ENCODE measurements around the gene RTF2. TPM values are rescaled to one million over a fixed set of nuclear protein-coding genes. Genes with fewer than 3 reads are reported as not detected.

Gene RTF2, protein sequence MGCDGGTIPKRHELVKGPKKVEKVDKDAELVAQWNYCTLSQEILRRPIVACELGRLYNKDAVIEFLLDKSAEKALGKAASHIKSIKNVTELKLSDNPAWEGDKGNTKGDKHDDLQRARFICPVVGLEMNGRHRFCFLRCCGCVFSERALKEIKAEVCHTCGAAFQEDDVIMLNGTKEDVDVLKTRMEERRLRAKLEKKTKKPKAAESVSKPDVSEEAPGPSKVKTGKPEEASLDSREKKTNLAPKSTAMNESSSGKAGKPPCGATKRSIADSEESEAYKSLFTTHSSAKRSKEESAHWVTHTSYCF
- total RNA-seq (2021) (86.7 and 99.1 TPM in 2 replicates), Bru-seq, nascent RNA (percentile 80 among the genes with signal in this experiment), BruChase-seq, experiment 1, labeled RNA remaining after a 2-hour chase (percentile 72 among the genes with signal in this experiment), BruChase-seq, experiment 2, labeled RNA remaining after a 6-hour chase (percentile 78 among the genes with signal in this experiment)
- long read RNA-seq, transcript RTF2-202 (9 exons, 2,212 nt) = major isoform, 238 of 263 reads
- long read RNA-seq, partial matches to known transcripts = 4 of 263 reads
- long read RNA-seq, other reads (novel, unspliced or antisense) = 14 of 263 reads

GRCh38 chr20:56468316-56469076 lies at the start of gene RTF2:
Gene RTF2, plus strand, starts transcription at chr20:56468627. Its CDS starts 71 bp downstream, at chr20:56468698.
- peak; percentile 95 for DNase-seq (ENCODE audit: low spot score)
- Histone ChIP-seq H3K4me3 (ENCODE audit: low read depth, low read length, poor library complexity, severe bottlenecking) (peak within 1 kb of the TSS; percentile 70), H3K4me1 (ENCODE audit: insufficient read depth, low read length, poor library complexity, severe bottlenecking) (peaks cover 12% of the 10 kb centered on the region), H3K9me3 (ENCODE audit: low read depth, low read length, poor library complexity, severe bottlenecking) (no peaks in the 10 kb centered on the region), H3K36me3 (ENCODE audit: insufficient read depth, low read length, poor library complexity, severe bottlenecking) (peaks cover 8% of the 10 kb centered on the region), H3K27me3 (replicated peaks; ENCODE audit: insufficient read depth, low read depth, low read length, poor library complexity) (no peaks in the 10 kb centered on the region), H3K27ac (ENCODE audit: low read depth, low read length, poor library complexity, severe bottlenecking) (peak within 1 kb of the TSS; percentile 70)
- POLR2A ChIA-PET (ENCODE audit: low non-redundant PET) = no interaction called here
- intact Hi-C loops (cut with micrococcal nuclease; ENCODE audit: unreplicated experiment) = loop anchor here (5.0 kb wide), 1 partner anchor 76 kb away; the partner anchor contains the start of genes AURKA and CSTF1
- TSS peak; percentile 72 for BruUV-seq (replicated peaks)
- TF ChIP-seq EZH2 (IDR thresholded peaks at IDR 0.05; ENCODE audit: borderline replicate concordance, low read depth, low read length, poor library complexity, severe bottlenecking) (no peak), CTCF (conservative IDR thresholded peaks at IDR 0.05; ENCODE audit: low read depth, low read length) (no peak)
- CTCF ChIA-PET = no interaction called here

DNA sequence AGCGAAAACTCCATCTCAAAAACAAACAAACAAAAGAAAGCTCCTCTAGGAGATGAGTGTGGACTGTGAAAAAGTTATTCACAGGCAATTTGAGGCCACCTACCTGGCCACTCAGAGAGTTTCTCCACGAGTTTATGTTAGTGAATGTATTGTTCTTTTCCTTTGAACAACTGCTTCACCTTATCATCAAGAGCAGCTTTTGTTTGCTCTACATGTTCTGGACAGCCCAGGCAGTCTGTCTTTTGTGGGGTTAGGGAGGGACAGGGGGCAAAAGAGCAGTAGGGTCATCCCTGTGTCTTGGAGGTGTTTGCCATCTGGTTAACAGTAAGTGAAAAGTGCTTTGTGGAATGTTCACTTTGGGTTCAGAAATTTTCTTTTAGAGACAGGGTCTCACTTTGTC lies 48.4 kb upstream of the RTF2 start:
- Histone ChIP-seq H3K9me3 (ENCODE audit: low read depth, low read length, poor library complexity, severe bottlenecking) (no peaks in the 10 kb centered on the region), H3K4me3 (ENCODE audit: low read depth, low read length, poor library complexity, severe bottlenecking) (no peak overlapping the region), H3K4me1 (ENCODE audit: insufficient read depth, low read length, poor library complexity, severe bottlenecking) (peaks cover 8% of the 10 kb centered on the region), H3K27me3 (replicated peaks; ENCODE audit: insufficient read depth, low read depth, low read length, poor library complexity) (no peaks in the 10 kb centered on the region), H3K36me3 (ENCODE audit: insufficient read depth, low read length, poor library complexity, severe bottlenecking) (no peaks in the 10 kb centered on the region), H3K27ac (ENCODE audit: low read depth, low read length, poor library complexity, severe bottlenecking) (no peak overlapping the region)
- no peak for TF ChIP-seq EZH2 (IDR thresholded peaks at IDR 0.05; ENCODE audit: borderline replicate concordance, low read depth, low read length, poor library complexity, severe bottlenecking)
- no peak for TF ChIP-seq CTCF (conservative IDR thresholded peaks at IDR 0.05; ENCODE audit: low read depth, low read length)
- DNase-seq (ENCODE audit: low spot score) = no peak
- CTCF ChIA-PET = no interaction called here
- BruUV-seq (replicated peaks) = no TSS peak
- intact Hi-C loops (cut with micrococcal nuclease; ENCODE audit: unreplicated experiment) = no loop called here
- POLR2A ChIA-PET (ENCODE audit: low non-redundant PET) = no interaction called here

- ChIA-PET CTCF (no interaction called here), POLR2A (ENCODE audit: low non-redundant PET) (no interaction called here)
- no peak for TF ChIP-seq EZH2 (IDR thresholded peaks at IDR 0.05; ENCODE audit: borderline replicate concordance, low read depth, low read length, poor library complexity, severe bottlenecking)
- no peak for TF ChIP-seq CTCF (conservative IDR thresholded peaks at IDR 0.05; ENCODE audit: low read depth, low read length)
- H3K4me3 ChIP-seq (ENCODE audit: low read depth, low read length, poor library complexity, severe bottlenecking) = no peak overlapping the region
- H3K27me3 ChIP-seq (replicated peaks; ENCODE audit: insufficient read depth, low read depth, low read length, poor library complexity) = no peaks in the 10 kb centered on the region
- intact Hi-C loops (cut with micrococcal nuclease; ENCODE audit: unreplicated experiment) = no loop called here
- no peak overlapping the region for H3K27ac ChIP-seq (ENCODE audit: low read depth, low read length, poor library complexity, severe bottlenecking)
- no peaks in the 10 kb centered on the region for H3K36me3 ChIP-seq (ENCODE audit: insufficient read depth, low read length, poor library complexity, severe bottlenecking)
- DNase-seq (ENCODE audit: low spot score) = no peak
- peaks cover 8% of the 10 kb centered on the region for H3K4me1 ChIP-seq (ENCODE audit: insufficient read depth, low read length, poor library complexity, severe bottlenecking)
- no TSS peak for BruUV-seq (replicated peaks)
- no peaks in the 10 kb centered on the region for H3K9me3 ChIP-seq (ENCODE audit: low read depth, low read length, poor library complexity, severe bottlenecking)
Observed at GRCh38 chr20:56420940-56421688, 47.3 kb upstream of the RTF2 start.
